Bronchial epithelial cell (primary cell): ENCODE measurements around the gene DDIAS. TPM values are rescaled to one million over a fixed set of nuclear protein-coding genes. Genes with fewer than 3 reads are reported as not detected.

Experiments
- DNase-seq: peaks from one replicate; pipeline ENCODE4 v3.0.0-alpha.2; 2010; ENCODE audit warnings: low read depth
- FAIRE-seq: peaks from 2 replicates; lab custom pipeline; 2011; peaks lifted over from hg19 to GRCh38; lab: Jason Lieb, UNC
- H3K27me3 ChIP-seq: 2 replicates; pipeline ENCODE4 v1.5.1; 2011; ENCODE audit warnings: low read length; ENCODE audit not compliant: control insufficient read depth, insufficient read depth
- H3K36me3 ChIP-seq: 2 replicates; pipeline ENCODE4 v1.5.1; 2011; ENCODE audit warnings: low read length; ENCODE audit not compliant: control insufficient read depth, insufficient read depth
- H3K4me3 ChIP-seq: 2 replicates; pipeline ENCODE4 v1.5.1; 2011; ENCODE audit warnings: mild to moderate bottlenecking, low read depth, low read length, control low read depth
- CTCF ChIP-seq: IDR thresholded peaks from 2 replicates; pipeline ENCODE4 v1.5.1; 2011; ENCODE audit warnings: mild to moderate bottlenecking, moderate library complexity, low read length, control low read depth, inconsistent platforms; ENCODE audit not compliant: insufficient read depth, severe bottlenecking
- total RNA-seq: library from RNA; depleted of rRNA; stranded (reverse); fragments of >200 nt; gene quantifications from 2 replicates; pipeline ENCODE4 v1.2.1, GENCODE V29; 2014

The DDIAS gene
- total RNA-seq, 1 donor from 2014 or later, result under 0.01 TPM

GRCh38 chr11:82873919-82874333 lies 27.6 kb upstream of the DDIAS start:
- H3K36me3 ChIP-seq, result no peaks in the 10 kb centered on the region
- FAIRE-seq (no peak), DNase-seq (no peak)
- H3K27me3 ChIP-seq, result no peaks in the 10 kb centered on the region
- no peak for TF ChIP-seq CTCF
- H3K4me3 ChIP-seq, result no peak overlapping the region

GRCh38 chr11:82874646-82875523 lies 26.7 kb upstream of the DDIAS start:
- Histone ChIP-seq H3K27me3 (no peaks in the 10 kb centered on the region), H3K36me3 (no peaks in the 10 kb centered on the region), H3K4me3 (no peak overlapping the region)
- no peak for TF ChIP-seq CTCF
- DNase-seq, result no peak
- no peak for FAIRE-seq

- H3K4me3 ChIP-seq, result no peak overlapping the region
- FAIRE-seq (no peak), DNase-seq (no peak)
- no peaks in the 10 kb centered on the region for H3K27me3 ChIP-seq
- no peak for TF ChIP-seq CTCF
- no peaks in the 10 kb centered on the region for H3K36me3 ChIP-seq
Measured at GRCh38 chr11:82883853-82884252, 17.7 kb upstream of the DDIAS start.

- Histone ChIP-seq H3K4me3 (no peak overlapping the region), H3K27me3 (no peaks in the 10 kb centered on the region), H3K36me3 (no peaks in the 10 kb centered on the region)
- TF ChIP-seq CTCF, result no peak
- FAIRE-seq, result no peak
- no peak for DNase-seq
Measured at GRCh38 chr11:82889133-82890001, 12.2 kb upstream of the DDIAS start.

GRCh38 chr11:82890002-82890341 lies 11.6 kb upstream of the DDIAS start:
- H3K27me3 ChIP-seq, result no peaks in the 10 kb centered on the region
- no peaks in the 10 kb centered on the region for H3K36me3 ChIP-seq
- peak; percentile 43 for FAIRE-seq
- no peak overlapping the region for H3K4me3 ChIP-seq
- no peak for TF ChIP-seq CTCF
- DNase-seq, result no peak
